Measurements from ENCODE around the gene DGKB.
A peak's percentile ranks its signal among the peaks of the same experiment; 100 is the strongest.

DGKB gene

DNA sequence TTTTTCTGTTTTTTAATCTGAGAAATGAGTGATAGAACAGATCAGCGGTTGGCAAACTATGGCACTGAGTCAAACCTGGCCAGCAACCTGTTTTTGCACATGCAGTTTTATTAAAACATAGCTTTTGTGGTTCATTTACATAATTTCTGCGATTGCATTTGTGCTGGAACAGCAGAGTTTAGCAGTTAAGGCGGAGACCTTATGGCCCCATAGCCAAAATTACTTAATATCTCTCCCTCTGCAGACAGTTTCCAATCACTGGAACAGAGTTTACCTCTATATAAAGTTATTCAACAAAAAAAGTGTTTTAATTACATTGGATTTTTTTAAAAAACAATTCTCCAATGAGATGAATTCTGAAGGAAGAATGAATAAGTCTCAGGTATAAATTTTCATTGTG, 212.1 kb downstream of the DGKB start:
- ChIA-PET POLR2A (no interaction called here), CTCF (interaction anchor here (0.8 to 1.4 kb wide), 3 partner anchors 59 to 796 kb away, joined by 3 to 8 read pairs (median 4); no protein-coding TSS in a partner anchor)
- TF ChIP-seq FOXK2 (IDR thresholded peaks at IDR 0.05) (no peak), L3MBTL2 (conservative IDR thresholded peaks at IDR 0.05) (no peak), TARDBP (IDR thresholded peaks at IDR 0.05) (no peak), SP1 (IDR thresholded peaks at IDR 0.05) (no peak), HDGF (IDR thresholded peaks at IDR 0.05; ENCODE audit: borderline replicate concordance) (no peak), SUZ12 (IDR thresholded peaks at IDR 0.05) (no peak), BHLHE40 (IDR thresholded peaks at IDR 0.05; ENCODE audit: borderline replicate concordance) (no peak), ARNT (IDR thresholded peaks at IDR 0.05) (no peak), FOXM1 (IDR thresholded peaks at IDR 0.05; ENCODE audit: borderline replicate concordance) (no peak), ELF4 (IDR thresholded peaks at IDR 0.05) (no peak)
- TF ChIP-seq, protein P1, sequence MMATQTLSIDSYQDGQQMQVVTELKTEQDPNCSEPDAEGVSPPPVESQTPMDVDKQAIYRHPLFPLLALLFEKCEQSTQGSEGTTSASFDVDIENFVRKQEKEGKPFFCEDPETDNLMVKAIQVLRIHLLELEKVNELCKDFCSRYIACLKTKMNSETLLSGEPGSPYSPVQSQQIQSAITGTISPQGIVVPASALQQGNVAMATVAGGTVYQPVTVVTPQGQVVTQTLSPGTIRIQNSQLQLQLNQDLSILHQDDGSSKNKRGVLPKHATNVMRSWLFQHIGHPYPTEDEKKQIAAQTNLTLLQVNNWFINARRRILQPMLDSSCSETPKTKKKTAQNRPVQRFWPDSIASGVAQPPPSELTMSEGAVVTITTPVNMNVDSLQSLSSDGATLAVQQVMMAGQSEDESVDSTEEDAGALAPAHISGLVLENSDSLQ (IDR thresholded peaks at IDR 0.05), result no peak
- no peak for DNase-seq (ENCODE audit: extremely low spot score)

DNA sequence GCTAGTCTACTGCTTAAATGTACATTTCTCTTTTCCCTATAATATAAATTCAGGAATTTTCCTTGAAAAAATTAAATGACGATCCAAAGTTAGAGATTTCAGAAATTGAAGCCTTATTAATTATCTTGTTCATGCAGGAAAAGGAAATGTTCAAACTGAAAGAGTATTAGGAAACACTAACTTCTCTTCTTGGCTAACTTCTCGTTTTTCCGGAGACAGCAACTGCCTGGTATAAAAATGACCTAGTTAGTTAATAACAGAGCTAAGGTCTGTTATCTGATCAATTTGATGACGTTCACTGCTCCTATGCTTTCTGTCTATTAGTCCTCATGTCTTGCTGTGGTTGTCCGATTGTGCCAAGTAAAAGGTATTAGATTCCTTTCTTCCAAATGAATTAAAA, 212.5 kb downstream of the DGKB start:
- CTCF ChIA-PET, result no interaction called here

DNA sequence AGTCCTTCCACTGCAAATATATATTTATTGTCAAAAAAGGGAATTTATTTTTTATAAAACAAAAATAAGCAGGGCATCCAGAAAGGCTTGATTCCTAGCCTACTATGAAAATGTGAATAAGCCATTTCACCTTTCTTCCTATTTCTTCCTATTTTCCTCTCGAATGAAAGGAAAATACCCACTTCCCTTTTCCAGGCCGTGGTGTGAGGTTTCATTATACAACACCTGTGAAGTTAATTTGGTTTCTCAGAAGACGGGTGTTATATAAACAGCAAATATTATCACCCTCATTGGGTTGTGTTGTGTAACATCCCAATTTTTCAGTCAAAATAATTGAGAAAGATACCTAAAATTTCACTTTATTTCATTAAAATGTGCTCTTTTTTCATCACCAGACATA, 214.3 kb downstream of the DGKB start:
- ChIA-PET POLR2A (no interaction called here), CTCF (no interaction called here)
- no peak for TF ChIP-seq BHLHE40 (IDR thresholded peaks at IDR 0.05; ENCODE audit: borderline replicate concordance)
- no peak for TF ChIP-seq FOXA1 (IDR thresholded peaks at IDR 0.05)
- TF ChIP-seq, protein P1 (IDR thresholded peaks at IDR 0.05), result no peak
- no peak for TF ChIP-seq LEF1 (IDR thresholded peaks at IDR 0.05; ENCODE audit: borderline replicate concordance)
- no peak for DNase-seq (ENCODE audit: extremely low spot score)

More for the DNA sequence above, 212.5 kb downstream of the DGKB start:
- DNase-seq (ENCODE audit: extremely low spot score), result no peak
- TF ChIP-seq NFRKB (IDR thresholded peaks at IDR 0.05), result no peak
- TF ChIP-seq LEF1 (IDR thresholded peaks at IDR 0.05; ENCODE audit: borderline replicate concordance), result no peak
- TF ChIP-seq CTBP1 (IDR thresholded peaks at IDR 0.05; ENCODE audit: borderline replicate concordance), result no peak
- TF ChIP-seq FOXA1 (IDR thresholded peaks at IDR 0.05), result no peak
- no peak for TF ChIP-seq BHLHE40 (IDR thresholded peaks at IDR 0.05; ENCODE audit: borderline replicate concordance)
- POLR2A ChIA-PET, result no interaction called here

DNA sequence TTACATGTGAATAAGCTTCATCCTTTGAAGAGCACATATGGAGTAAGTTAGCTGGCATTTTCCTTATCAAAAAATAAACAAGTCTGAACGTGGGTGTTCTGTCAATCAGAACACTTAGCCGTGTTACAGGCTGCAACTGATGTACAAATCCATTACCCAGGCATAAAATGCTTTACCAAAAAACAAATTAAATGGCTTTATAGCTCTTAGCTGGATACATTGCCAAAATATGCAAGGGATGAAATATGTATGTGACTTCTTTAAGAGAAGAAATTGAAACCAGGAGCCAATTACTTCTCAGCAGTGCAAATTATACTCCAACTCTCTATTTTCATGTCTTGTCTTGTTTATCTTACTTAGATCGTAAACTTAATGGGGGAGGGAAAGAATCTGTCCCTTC, 214.8 kb downstream of the DGKB start:
- POLR2A ChIA-PET, result no interaction called here
- peak; percentile 54 for DNase-seq (ENCODE audit: extremely low spot score)
- TF ChIP-seq FOXK2 (IDR thresholded peaks at IDR 0.05) (no peak; the same call in 1 of the 2 replicates), NFRKB (IDR thresholded peaks at IDR 0.05) (no peak), HDGF (IDR thresholded peaks at IDR 0.05; ENCODE audit: borderline replicate concordance) (no peak), TARDBP (IDR thresholded peaks at IDR 0.05) (no peak), FOXA1 (IDR thresholded peaks at IDR 0.05) (peak; percentile 63; the same call in 1 of the 2 replicates), LEF1 (IDR thresholded peaks at IDR 0.05; ENCODE audit: borderline replicate concordance) (0 out of 2 replicates have a peak, but pooled peaks have one; percentile 54), FOXM1 (IDR thresholded peaks at IDR 0.05; ENCODE audit: borderline replicate concordance) (no peak), ZNF384 (IDR thresholded peaks at IDR 0.05) (0 out of 2 replicates have a peak, but pooled peaks have one; percentile 27), SP1 (IDR thresholded peaks at IDR 0.05) (no peak), BHLHE40 (IDR thresholded peaks at IDR 0.05; ENCODE audit: borderline replicate concordance) (no peak), ARNT (IDR thresholded peaks at IDR 0.05) (peak; percentile 52; the same call in 1 of the 2 replicates), CTBP1 (IDR thresholded peaks at IDR 0.05; ENCODE audit: borderline replicate concordance) (peak; percentile 95), ELF4 (IDR thresholded peaks at IDR 0.05) (no peak), SUZ12 (IDR thresholded peaks at IDR 0.05) (no peak), L3MBTL2 (conservative IDR thresholded peaks at IDR 0.05) (no peak)
- TF ChIP-seq, protein P1 (IDR thresholded peaks at IDR 0.05), result peak; percentile 97
- CTCF ChIA-PET, result no interaction called here

DNA sequence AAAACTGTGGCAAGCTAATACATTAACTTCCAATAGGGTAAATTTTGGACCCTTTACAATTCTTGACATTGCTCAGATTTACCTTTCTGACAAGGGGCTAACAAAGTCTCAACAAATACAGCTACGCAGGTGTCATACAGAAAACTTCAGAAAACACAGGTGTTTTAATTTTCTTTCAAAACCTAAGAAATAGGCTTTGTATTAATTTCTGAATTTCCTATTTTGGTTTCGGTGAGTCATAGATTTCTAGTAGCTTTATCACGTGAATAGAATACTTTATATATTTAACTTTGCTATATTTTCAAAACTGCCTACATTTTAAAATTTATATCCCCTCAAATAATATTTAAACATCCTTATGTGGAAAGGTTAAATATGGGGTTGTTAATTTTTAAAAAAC, 215.3 kb downstream of the DGKB start:
- ChIA-PET CTCF (no interaction called here), POLR2A (no interaction called here)
- no peak for DNase-seq (ENCODE audit: extremely low spot score)
- TF ChIP-seq SUZ12 (IDR thresholded peaks at IDR 0.05) (no peak), NFRKB (IDR thresholded peaks at IDR 0.05) (no peak)

DNA sequence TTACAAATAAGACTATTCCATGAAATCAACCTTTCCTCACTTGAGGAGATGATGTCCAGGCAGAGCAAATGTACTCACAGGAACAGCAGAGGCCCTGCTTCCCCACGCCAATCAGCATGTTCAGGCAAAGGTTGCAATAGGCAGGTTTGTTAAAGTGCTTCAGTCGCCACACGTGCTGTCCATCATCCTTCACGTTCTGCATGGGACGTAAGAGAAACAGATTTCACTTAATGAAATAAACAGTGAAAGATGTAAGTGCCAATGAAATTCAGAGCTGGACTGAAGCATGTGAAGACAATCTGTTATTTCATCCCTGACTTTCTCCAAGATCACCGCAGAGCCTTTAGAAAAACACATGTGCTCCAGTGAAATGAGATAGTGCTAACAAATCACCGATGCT, 217.4 kb downstream of the DGKB start:
- TF ChIP-seq, protein P1 (IDR thresholded peaks at IDR 0.05), result peak; percentile 69
- TF ChIP-seq BHLHE40 (IDR thresholded peaks at IDR 0.05; ENCODE audit: borderline replicate concordance), result no peak
- no peak for TF ChIP-seq SP1 (IDR thresholded peaks at IDR 0.05)
- TF ChIP-seq SUZ12 (IDR thresholded peaks at IDR 0.05), result no peak
- no peak for TF ChIP-seq HDGF (IDR thresholded peaks at IDR 0.05; ENCODE audit: borderline replicate concordance)
- TF ChIP-seq TARDBP (IDR thresholded peaks at IDR 0.05), result no peak
- no peak for TF ChIP-seq CTBP1 (IDR thresholded peaks at IDR 0.05; ENCODE audit: borderline replicate concordance)
- TF ChIP-seq FOXA1 (IDR thresholded peaks at IDR 0.05), result no peak
- no peak for TF ChIP-seq ZNF384 (IDR thresholded peaks at IDR 0.05)
- ChIA-PET CTCF (no interaction called here), POLR2A (no interaction called here)
- DNase-seq (ENCODE audit: extremely low spot score), result no peak

Measured in HEK293T (cell line).